ENCODE data around the gene SHROOM1. TPM values are rescaled to one million over a fixed set of nuclear protein-coding genes. Genes with fewer than 3 reads are reported as not detected.

The SHROOM1 gene
- total and polyA plus RNA-seq, 2 experiments from 2014 or later: 2.5 to 5.4 TPM

- TF ChIP-seq ZNF462 (CRISPR knock-in tag; IDR thresholded peaks at IDR 0.05): no peak
- TF ChIP-seq STAT1 (IDR thresholded peaks at IDR 0.05; ENCODE audit: unreplicated experiment): no peak
- no peak for TF ChIP-seq ETS1 (IDR thresholded peaks at IDR 0.05)
- no peak for TF ChIP-seq POLR2AphosphoS5 (IDR thresholded peaks at IDR 0.05; ENCODE audit: low read depth)
Measured at GRCh38 chr5:132877938-132878337, 47.5 kb upstream of the SHROOM1 start (continued).

DNA sequence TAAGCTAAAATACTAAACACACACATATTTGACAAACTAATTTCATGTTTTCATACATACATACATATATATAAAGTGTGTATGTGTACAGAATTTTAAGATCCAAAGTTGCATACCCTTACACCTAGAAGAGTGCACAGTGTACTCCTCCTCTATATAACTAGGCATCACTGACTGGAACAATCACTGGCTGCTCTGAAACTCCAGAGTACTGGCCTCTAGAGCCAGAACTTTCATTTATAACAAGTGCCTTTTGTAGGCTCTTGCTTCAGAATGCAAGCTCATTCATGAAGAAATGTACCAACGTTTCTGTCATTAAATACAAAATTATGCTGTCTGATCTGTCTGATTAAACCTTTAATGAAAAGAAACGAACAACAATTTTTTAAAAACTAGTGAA lies 47.0 kb upstream of the SHROOM1 start:
- no peak for ATAC-seq
- no peak for TF ChIP-seq ZNF114 (CRISPR knock-in tag; IDR thresholded peaks at IDR 0.05)
- TF ChIP-seq, protein P1, sequence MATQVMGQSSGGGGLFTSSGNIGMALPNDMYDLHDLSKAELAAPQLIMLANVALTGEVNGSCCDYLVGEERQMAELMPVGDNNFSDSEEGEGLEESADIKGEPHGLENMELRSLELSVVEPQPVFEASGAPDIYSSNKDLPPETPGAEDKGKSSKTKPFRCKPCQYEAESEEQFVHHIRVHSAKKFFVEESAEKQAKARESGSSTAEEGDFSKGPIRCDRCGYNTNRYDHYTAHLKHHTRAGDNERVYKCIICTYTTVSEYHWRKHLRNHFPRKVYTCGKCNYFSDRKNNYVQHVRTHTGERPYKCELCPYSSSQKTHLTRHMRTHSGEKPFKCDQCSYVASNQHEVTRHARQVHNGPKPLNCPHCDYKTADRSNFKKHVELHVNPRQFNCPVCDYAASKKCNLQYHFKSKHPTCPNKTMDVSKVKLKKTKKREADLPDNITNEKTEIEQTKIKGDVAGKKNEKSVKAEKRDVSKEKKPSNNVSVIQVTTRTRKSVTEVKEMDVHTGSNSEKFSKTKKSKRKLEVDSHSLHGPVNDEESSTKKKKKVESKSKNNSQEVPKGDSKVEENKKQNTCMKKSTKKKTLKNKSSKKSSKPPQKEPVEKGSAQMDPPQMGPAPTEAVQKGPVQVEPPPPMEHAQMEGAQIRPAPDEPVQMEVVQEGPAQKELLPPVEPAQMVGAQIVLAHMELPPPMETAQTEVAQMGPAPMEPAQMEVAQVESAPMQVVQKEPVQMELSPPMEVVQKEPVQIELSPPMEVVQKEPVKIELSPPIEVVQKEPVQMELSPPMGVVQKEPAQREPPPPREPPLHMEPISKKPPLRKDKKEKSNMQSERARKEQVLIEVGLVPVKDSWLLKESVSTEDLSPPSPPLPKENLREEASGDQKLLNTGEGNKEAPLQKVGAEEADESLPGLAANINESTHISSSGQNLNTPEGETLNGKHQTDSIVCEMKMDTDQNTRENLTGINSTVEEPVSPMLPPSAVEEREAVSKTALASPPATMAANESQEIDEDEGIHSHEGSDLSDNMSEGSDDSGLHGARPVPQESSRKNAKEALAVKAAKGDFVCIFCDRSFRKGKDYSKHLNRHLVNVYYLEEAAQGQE (IDR thresholded peaks at IDR 0.05; ENCODE audit: unreplicated experiment): no peak
- no peak for TF ChIP-seq STAT1 (IDR thresholded peaks at IDR 0.05; ENCODE audit: unreplicated experiment)
- no peak for TF ChIP-seq ZNF331 (CRISPR knock-in tag; IDR thresholded peaks at IDR 0.05; ENCODE audit: low read depth)

More for the DNA sequence above, 47.0 kb upstream of the SHROOM1 start:
- H3K4me2 ChIP-seq: no peak overlapping the region
- H3K36me3 ChIP-seq (ENCODE audit: insufficient read depth): peaks cover 12% of the 10 kb centered on the region; the same call in 1 of the 2 replicates
- H3K4me3 Mint-ChIP-seq: no peak overlapping the region
- no peaks in the 10 kb centered on the region for H3F3A ChIP-seq (replicated peaks; ENCODE audit: low read depth)
- no peaks in the 10 kb centered on the region for H3K4me1 Mint-ChIP-seq
- H3K9me3 Mint-ChIP-seq: no peaks in the 10 kb centered on the region
- H3K4me1 ChIP-seq (ENCODE audit: insufficient read depth): no peaks in the 10 kb centered on the region
- H3K27me3 ChIP-seq (ENCODE audit: insufficient read depth): no peaks in the 10 kb centered on the region
- H3K9me2 ChIP-seq (ENCODE audit: insufficient read depth): no peaks in the 10 kb centered on the region
- H3K4me3 ChIP-seq: no peak overlapping the region
- H2AFZ ChIP-seq: no peak overlapping the region
- H3K27me3 Mint-ChIP-seq (ENCODE audit: insufficient read depth, low read depth, poor library complexity): peaks cover 5% of the 10 kb centered on the region
- H3K27ac Mint-ChIP-seq: no peak overlapping the region
- peaks cover 4% of the 10 kb centered on the region; the same call in 1 of the 2 replicates for H4K20me1 ChIP-seq (replicated peaks; ENCODE audit: insufficient read depth)
- no peak for DNase-seq (ENCODE audit: low spot score)
- H3K79me2 ChIP-seq (replicated peaks; ENCODE audit: insufficient read depth): no peaks in the 10 kb centered on the region
- peaks cover 26% of the 10 kb centered on the region for H3K36me3 Mint-ChIP-seq (ENCODE audit: low read depth)
- no peak overlapping the region for H3K27ac ChIP-seq (ENCODE audit: low read depth)
